Endothelial cell of hepatic sinusoid (primary cell): ENCODE measurements around the gene TAS2R3.

Experiments used
- in situ Hi-C: cut with HindIII; loops from 2 replicates; pipeline ENCODE4 v1.10.0; 2017; ENCODE audit warnings: low sequenced_read_pairs

The TAS2R3 gene

DNA sequence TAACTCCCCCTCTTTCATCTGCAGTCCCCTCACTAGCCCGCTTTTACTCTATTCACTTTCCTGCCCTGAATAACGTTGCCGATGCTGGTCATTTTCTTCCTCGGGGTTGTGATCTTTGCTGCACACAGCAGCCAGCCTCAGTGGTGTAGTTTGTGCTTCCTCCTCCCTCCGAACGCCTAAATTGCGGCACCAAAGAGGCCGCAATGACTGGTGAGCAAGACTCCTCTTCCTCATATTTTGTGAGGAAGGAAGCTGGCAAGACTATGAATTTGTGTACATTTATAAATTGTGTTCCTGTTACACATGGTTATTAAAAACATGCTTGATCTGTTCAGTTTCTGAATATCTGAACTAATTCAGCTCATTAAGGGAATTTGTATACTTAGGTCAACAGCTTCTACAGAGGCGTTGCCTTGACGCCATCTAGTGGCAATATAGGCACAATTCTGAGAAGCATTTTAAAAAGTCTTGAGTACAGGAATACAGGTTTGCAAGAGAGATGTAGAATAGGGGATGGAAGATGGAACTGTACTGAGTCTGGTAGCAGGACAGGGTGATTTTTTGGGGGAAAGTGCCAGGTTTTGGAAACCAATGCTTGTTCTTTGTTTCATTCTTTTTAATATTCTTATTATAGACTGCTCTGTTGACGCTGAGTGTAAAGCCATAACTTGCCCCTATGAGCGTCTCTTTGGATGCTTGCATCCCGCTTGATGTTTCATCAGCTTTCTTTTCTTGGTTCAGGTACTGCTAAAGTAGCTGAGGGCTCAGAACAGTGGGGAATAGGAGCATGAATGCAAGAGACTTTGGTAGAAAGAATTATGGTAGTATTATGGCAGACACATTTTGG is 22.0 kb downstream of the TAS2R3 start:
- in situ Hi-C loops, result no loop called here

DNA sequence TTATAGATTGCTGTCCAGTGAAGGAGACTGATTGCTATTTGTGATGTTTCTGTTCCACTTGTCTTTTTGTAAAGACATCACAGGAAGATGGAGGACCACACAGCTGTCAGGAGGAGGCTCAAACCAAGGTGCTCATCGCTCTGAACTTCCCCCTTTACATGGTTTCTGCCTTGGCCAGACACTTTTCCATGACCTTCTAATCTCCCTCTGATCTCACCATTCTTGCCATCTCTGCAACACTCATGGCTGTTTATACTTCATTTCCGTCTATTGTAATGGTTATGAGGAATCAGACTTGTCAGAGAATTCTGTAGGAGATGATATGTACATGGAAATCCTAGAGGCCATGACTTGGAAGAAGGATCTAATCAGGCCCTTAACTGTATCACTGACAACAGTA is 24.4 kb downstream of the TAS2R3 start:
- in situ Hi-C loops, result no loop called here

DNA sequence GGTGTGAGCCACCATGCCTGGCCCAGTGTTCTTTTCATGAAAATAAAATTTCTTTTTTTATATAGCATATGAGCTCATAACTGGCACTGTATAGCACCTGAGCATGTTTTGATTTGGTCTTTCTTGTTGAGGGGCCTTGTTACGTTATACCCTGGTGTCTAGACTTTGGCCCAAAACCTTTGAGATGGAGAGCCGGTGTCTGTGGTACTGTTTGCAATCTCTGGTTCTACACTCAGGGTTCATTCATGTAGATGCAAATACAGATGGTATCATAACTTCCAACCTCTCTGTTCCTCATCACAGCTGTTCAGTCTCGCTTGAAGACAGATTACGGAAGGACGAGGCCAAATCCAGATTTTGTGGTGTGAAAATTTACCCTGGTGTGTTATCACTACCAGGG is 26.0 kb downstream of the TAS2R3 start, which contains the start of gene TAS2R5:
Gene TAS2R5 (plus strand): TSS at position 301 of the 400 bp plus-strand sequence. CDS start 145 bp downstream, outside the sequence.
- in situ Hi-C loops, result no loop called here

DNA sequence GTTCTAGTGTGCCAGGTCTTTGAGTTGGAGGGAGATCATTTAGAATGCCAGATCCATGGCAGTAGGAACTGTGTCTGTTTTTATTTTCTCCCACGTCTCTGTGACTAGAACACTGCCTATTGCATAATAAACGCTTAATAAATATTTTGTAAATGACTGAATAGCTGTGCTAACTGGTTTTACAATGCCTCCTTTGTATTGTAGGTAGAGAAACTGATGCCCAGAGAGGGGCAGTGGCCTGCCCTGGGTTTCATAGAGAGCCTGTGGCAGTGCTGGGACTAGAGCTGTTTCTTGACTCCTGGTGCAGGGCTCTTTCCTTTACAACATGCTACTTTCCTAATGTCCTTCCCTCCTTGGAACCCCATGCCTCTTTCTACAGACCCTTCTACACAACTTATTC is 28.6 kb downstream of the TAS2R3 start:
- in situ Hi-C loops, result no loop called here
